ENCODE data around the gene UBR4.

The UBR4 gene

GRCh38 chr1:19035377-19036040 is 174.6 kb downstream of the UBR4 start:
- no peak for DNase-seq (ENCODE audit: low spot score)

GRCh38 chr1:19034721-19035120 is 175.3 kb downstream of the UBR4 start:
- DNase-seq (ENCODE audit: low spot score) = no peak

- peak; percentile 62 for DNase-seq (ENCODE audit: low spot score)
Observed at GRCh38 chr1:19033926-19034680, 176.0 kb downstream of the UBR4 start.

- DNase-seq (ENCODE audit: low spot score) = no peak
Observed at GRCh38 chr1:19033515-19033839, 176.6 kb downstream of the UBR4 start.

GRCh38 chr1:19032701-19033514 is 177.2 kb downstream of the UBR4 start:
- DNase-seq (ENCODE audit: low spot score) = no peak

GRCh38 chr1:19032413-19032695 is 177.7 kb downstream of the UBR4 start:
- no peak for DNase-seq (ENCODE audit: low spot score)

GRCh38 chr1:19029191-19030085 is 180.6 kb downstream of the UBR4 start:
- DNase-seq (ENCODE audit: low spot score) = no peak

GRCh38 chr1:19028546-19029129 is 181.4 kb downstream of the UBR4 start:
- no peak for DNase-seq (ENCODE audit: low spot score)

- DNase-seq (ENCODE audit: low spot score) = no peak
Observed at GRCh38 chr1:19028110-19028509, 182.0 kb downstream of the UBR4 start.

Measured in LoVo (cell line).